ENCODE measurements around the gene HHATL.

Gene HHATL

GRCh38 chr3:42674146-42674545, 28.5 kb downstream of the HHATL start:
- no peak for TF ChIP-seq POLR2AphosphoS5 (IDR thresholded peaks at IDR 0.05; ENCODE audit: low read depth, low read length)
- TF ChIP-seq TAF1 (IDR thresholded peaks at IDR 0.05; ENCODE audit: borderline replicate concordance, low read depth, low read length) = no peak
- TF ChIP-seq POLR2A (IDR thresholded peaks at IDR 0.05; ENCODE audit: low read depth, low read length) = no peak
- FAIRE-seq = no peak
- no peak for DNase-seq (ENCODE audit: insufficient read length)

- DNase-seq (ENCODE audit: insufficient read length) (no peak), FAIRE-seq (no peak)
- TF ChIP-seq TAF1 (IDR thresholded peaks at IDR 0.05; ENCODE audit: borderline replicate concordance, low read depth, low read length) = no peak
- TF ChIP-seq POLR2A (IDR thresholded peaks at IDR 0.05; ENCODE audit: low read depth, low read length) = no peak
- no peak for TF ChIP-seq POLR2AphosphoS5 (IDR thresholded peaks at IDR 0.05; ENCODE audit: low read depth, low read length)
These were observed 29.5 kb downstream of the HHATL start for GRCh38 chr3:42673082-42673481.

GRCh38 chr3:42672515-42672914, 30.1 kb downstream of the HHATL start:
- FAIRE-seq (no peak), DNase-seq (ENCODE audit: insufficient read length) (no peak)
- TF ChIP-seq POLR2AphosphoS5 (IDR thresholded peaks at IDR 0.05; ENCODE audit: low read depth, low read length) (no peak), TAF1 (IDR thresholded peaks at IDR 0.05; ENCODE audit: borderline replicate concordance, low read depth, low read length) (no peak), POLR2A (IDR thresholded peaks at IDR 0.05; ENCODE audit: low read depth, low read length) (no peak)

GRCh38 chr3:42670670-42671069, 31.9 kb downstream of the HHATL start:
- FAIRE-seq (no peak), DNase-seq (ENCODE audit: insufficient read length) (no peak)
- TF ChIP-seq TAF1 (IDR thresholded peaks at IDR 0.05; ENCODE audit: borderline replicate concordance, low read depth, low read length) = no peak
- TF ChIP-seq POLR2A (IDR thresholded peaks at IDR 0.05; ENCODE audit: low read depth, low read length) = no peak
- TF ChIP-seq POLR2AphosphoS5 (IDR thresholded peaks at IDR 0.05; ENCODE audit: low read depth, low read length) = no peak

- no peak for DNase-seq (ENCODE audit: insufficient read length)
- no peak for FAIRE-seq
- no peak for TF ChIP-seq POLR2AphosphoS5 (IDR thresholded peaks at IDR 0.05; ENCODE audit: low read depth, low read length)
- no peak for TF ChIP-seq TAF1 (IDR thresholded peaks at IDR 0.05; ENCODE audit: borderline replicate concordance, low read depth, low read length)
- no peak for TF ChIP-seq POLR2A (IDR thresholded peaks at IDR 0.05; ENCODE audit: low read depth, low read length)
These were observed 32.5 kb downstream of the HHATL start for GRCh38 chr3:42670051-42670576.

- FAIRE-seq = no peak
- no peak for DNase-seq (ENCODE audit: insufficient read length)
- no peak for TF ChIP-seq TAF1 (IDR thresholded peaks at IDR 0.05; ENCODE audit: borderline replicate concordance, low read depth, low read length)
- no peak for TF ChIP-seq POLR2AphosphoS5 (IDR thresholded peaks at IDR 0.05; ENCODE audit: low read depth, low read length)
- no peak for TF ChIP-seq POLR2A (IDR thresholded peaks at IDR 0.05; ENCODE audit: low read depth, low read length)
These were observed 33.8 kb downstream of the HHATL start for GRCh38 chr3:42668793-42669217.

GRCh38 chr3:42668413-42668760, 34.2 kb downstream of the HHATL start:
- TF ChIP-seq POLR2A (IDR thresholded peaks at IDR 0.05; ENCODE audit: low read depth, low read length) (no peak), TAF1 (IDR thresholded peaks at IDR 0.05; ENCODE audit: borderline replicate concordance, low read depth, low read length) (no peak), POLR2AphosphoS5 (IDR thresholded peaks at IDR 0.05; ENCODE audit: low read depth, low read length) (no peak)
- no peak for FAIRE-seq
- DNase-seq (ENCODE audit: insufficient read length) = no peak

- TF ChIP-seq POLR2A (IDR thresholded peaks at IDR 0.05; ENCODE audit: low read depth, low read length) (no peak), POLR2AphosphoS5 (IDR thresholded peaks at IDR 0.05; ENCODE audit: low read depth, low read length) (no peak), TAF1 (IDR thresholded peaks at IDR 0.05; ENCODE audit: borderline replicate concordance, low read depth, low read length) (no peak)
- DNase-seq (ENCODE audit: insufficient read length) (no peak), FAIRE-seq (no peak)
These were observed 34.8 kb downstream of the HHATL start for GRCh38 chr3:42667523-42668412.

GRCh38 chr3:42667096-42667522, 35.5 kb downstream of the HHATL start:
- FAIRE-seq = no peak

GRCh38 chr3:42666577-42666998, 36.0 kb downstream of the HHATL start:
- DNase-seq (ENCODE audit: insufficient read length) (no peak), FAIRE-seq (no peak)
- TF ChIP-seq POLR2AphosphoS5 (IDR thresholded peaks at IDR 0.05; ENCODE audit: low read depth, low read length) = no peak
- no peak for TF ChIP-seq POLR2A (IDR thresholded peaks at IDR 0.05; ENCODE audit: low read depth, low read length)
- TF ChIP-seq TAF1 (IDR thresholded peaks at IDR 0.05; ENCODE audit: borderline replicate concordance, low read depth, low read length) = no peak

More at GRCh38 chr3:42667096-42667522, 35.5 kb downstream of the HHATL start:
- TF ChIP-seq TAF1 (IDR thresholded peaks at IDR 0.05; ENCODE audit: borderline replicate concordance, low read depth, low read length) (no peak), POLR2A (IDR thresholded peaks at IDR 0.05; ENCODE audit: low read depth, low read length) (no peak)
- no peak for DNase-seq (ENCODE audit: insufficient read length)

GRCh38 chr3:42666022-42666421, 36.6 kb downstream of the HHATL start:
- FAIRE-seq = no peak

More at GRCh38 chr3:42666022-42666421, 36.6 kb downstream of the HHATL start:
- no peak for DNase-seq (ENCODE audit: insufficient read length)
- TF ChIP-seq POLR2AphosphoS5 (IDR thresholded peaks at IDR 0.05; ENCODE audit: low read depth, low read length) (no peak), TAF1 (IDR thresholded peaks at IDR 0.05; ENCODE audit: borderline replicate concordance, low read depth, low read length) (no peak), POLR2A (IDR thresholded peaks at IDR 0.05; ENCODE audit: low read depth, low read length) (no peak)
